Endometrial microvascular endothelial cells (primary cell): Measurements from ENCODE around the gene TWIST1. TPM values are rescaled to one million over a fixed set of nuclear protein-coding genes. Genes with fewer than 3 reads are reported as not detected.

Experiments used
- in situ Hi-C: cut with HindIII; loops from 2 replicates; pipeline ENCODE4 v1.10.0; 2017; ENCODE audit warnings: low sequenced_read_pairs, low pct_unique_long_range_greater_than_20kb; ENCODE audit errors: inconsistent ontology term
- total RNA-seq: library from RNA; depleted of rRNA; stranded (reverse); fragments of >200 nt; gene quantifications from one replicate; pipeline ENCODE4 v1.2.3, GENCODE V29; 2015; ENCODE audit errors: inconsistent ontology term

TWIST1 gene
- total RNA-seq, 1 donor from 2014 or later: not detected

- in situ Hi-C loops: no loop called here
Observed at GRCh38 chr7:19101472-19101871, 16.0 kb downstream of the TWIST1 start.

- in situ Hi-C loops: no loop called here
Observed at GRCh38 chr7:19099924-19100323, 17.5 kb downstream of the TWIST1 start.

GRCh38 chr7:19099194-19099593 is 18.2 kb downstream of the TWIST1 start:
- in situ Hi-C loops: no loop called here

GRCh38 chr7:19098510-19098909 is 18.9 kb downstream of the TWIST1 start:
- in situ Hi-C loops: no loop called here

- in situ Hi-C loops: no loop called here
Observed at GRCh38 chr7:19097165-19098055, 20.0 kb downstream of the TWIST1 start.

GRCh38 chr7:19095353-19095860 is 22.0 kb downstream of the TWIST1 start:
- in situ Hi-C loops: no loop called here

- in situ Hi-C loops: no loop called here
Observed at GRCh38 chr7:19094598-19095352, 22.7 kb downstream of the TWIST1 start.

GRCh38 chr7:19094138-19094537 is 23.3 kb downstream of the TWIST1 start:
- in situ Hi-C loops: no loop called here

- in situ Hi-C loops: no loop called here
Observed at GRCh38 chr7:19091550-19092200, 25.8 kb downstream of the TWIST1 start.

- in situ Hi-C loops: no loop called here
Observed at GRCh38 chr7:19090526-19090925, 26.9 kb downstream of the TWIST1 start.

- in situ Hi-C loops: no loop called here
Observed at GRCh38 chr7:19089797-19090196, 27.6 kb downstream of the TWIST1 start.

GRCh38 chr7:19089378-19089777 is 28.1 kb downstream of the TWIST1 start:
- in situ Hi-C loops: no loop called here

- in situ Hi-C loops: no loop called here
Observed at GRCh38 chr7:19080093-19080492, 37.3 kb downstream of the TWIST1 start.

GRCh38 chr7:19079066-19079465 is 38.4 kb downstream of the TWIST1 start:
- in situ Hi-C loops: no loop called here

GRCh38 chr7:19069842-19070241 is 47.6 kb downstream of the TWIST1 start:
- in situ Hi-C loops: no loop called here

- in situ Hi-C loops: no loop called here
Observed at GRCh38 chr7:19066170-19066569, 51.3 kb downstream of the TWIST1 start.
